OCI-LY7 (cell line): ENCODE results near the gene COL24A1.

Experiments used
- CTCF ChIP-seq: fragments of 200-600 bp; sonication (generic); conservative IDR thresholded peaks from 2 replicates; pipeline ENCODE4 v1.5.1; 2014; ENCODE audit warnings: mild to moderate bottlenecking, antibody characterized with exemption, low read length, moderate library complexity, mixed read lengths
- EZH2phosphoT487 ChIP-seq: fragments of 200-600 bp; sonication (generic); IDR thresholded peaks from 2 replicates; pipeline ENCODE4 v1.6.1; 2018; ENCODE audit warnings: low read depth, borderline replicate concordance, mild to moderate bottlenecking, mixed run types, antibody characterized with exemption, low read length, moderate library complexity, mixed read lengths

DNA sequence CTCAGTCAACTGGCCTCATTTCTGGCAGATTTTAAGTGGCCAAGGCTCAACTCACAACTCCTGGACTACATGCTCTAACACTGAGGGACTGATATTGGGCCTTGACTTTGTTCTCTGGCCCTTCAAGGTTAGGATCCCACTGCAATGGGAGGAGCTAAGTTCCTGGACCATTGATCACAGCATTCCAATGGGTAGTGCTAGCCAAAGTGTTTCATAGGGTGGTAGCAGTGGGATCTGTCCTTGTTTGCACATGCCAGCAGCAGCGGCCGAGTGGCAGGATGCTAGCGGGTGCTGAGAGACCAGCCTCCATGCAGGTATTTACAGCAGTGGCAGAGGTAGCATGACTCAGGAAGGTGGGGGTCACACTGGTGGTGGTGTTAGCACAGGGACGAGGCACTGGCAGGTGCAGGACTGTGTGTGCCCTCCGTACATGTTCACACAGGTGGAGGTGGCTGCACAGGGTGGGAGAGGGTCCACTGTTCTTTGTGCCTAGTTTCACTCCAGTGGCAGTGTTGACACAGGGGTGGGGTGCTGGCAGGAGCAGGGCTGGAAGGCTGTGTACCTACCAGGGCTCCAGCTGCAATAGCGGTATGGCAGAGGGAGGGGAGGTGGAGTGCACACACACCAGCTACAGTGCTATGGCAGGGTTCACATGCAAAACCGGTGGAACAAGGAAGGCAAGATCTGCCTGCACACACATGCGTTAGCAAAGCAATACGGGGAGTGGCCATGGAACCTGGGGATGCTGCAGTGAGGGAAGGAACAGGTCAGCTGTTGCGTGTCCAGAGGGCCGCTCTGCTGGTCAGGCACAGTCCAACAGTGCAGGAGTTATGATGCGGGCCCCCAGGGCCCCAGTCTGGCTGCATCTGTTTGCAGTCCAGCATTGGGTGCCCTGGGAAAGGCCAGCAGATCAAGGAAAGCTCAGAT, 51.7 kb downstream of the COL24A1 start:
- no peak for TF ChIP-seq CTCF
- TF ChIP-seq EZH2phosphoT487, result no peak
